NAMALWA (cell line): Measurements from ENCODE around the gene LILRB5.
"Not testable (repeated sequence)": the region's sequence is repeated elsewhere in the genome, so short reads cannot be mapped to it uniquely, and the experiment has no call there.

Experiments used
- DNase-seq: peaks from one replicate; pipeline ENCODE4 v3.0.0-alpha.2; 2015; ENCODE audit warnings: low spot score

LILRB5 gene

DNA sequence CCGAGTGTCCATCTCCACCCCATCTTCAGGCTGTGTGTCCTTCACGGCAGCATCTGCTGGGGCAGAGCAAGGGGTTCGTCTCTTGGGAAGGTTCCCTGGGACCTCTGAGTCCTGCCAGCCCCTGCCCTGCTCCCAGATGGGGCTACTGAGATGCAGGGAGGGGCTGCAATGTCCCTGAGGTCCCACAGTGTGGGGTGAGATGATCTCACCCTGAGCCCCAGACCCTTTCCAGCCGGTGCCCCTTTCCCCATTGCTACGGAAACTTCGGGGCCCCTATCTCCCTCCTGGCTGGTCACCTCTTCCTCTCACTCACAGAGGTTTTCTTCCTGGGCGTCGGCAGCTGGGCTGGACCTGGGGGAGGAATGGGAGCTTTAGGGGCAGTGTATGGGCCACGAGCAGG, 18.9 kb upstream of the LILRB5 start:
- DNase-seq, result no peak

DNA sequence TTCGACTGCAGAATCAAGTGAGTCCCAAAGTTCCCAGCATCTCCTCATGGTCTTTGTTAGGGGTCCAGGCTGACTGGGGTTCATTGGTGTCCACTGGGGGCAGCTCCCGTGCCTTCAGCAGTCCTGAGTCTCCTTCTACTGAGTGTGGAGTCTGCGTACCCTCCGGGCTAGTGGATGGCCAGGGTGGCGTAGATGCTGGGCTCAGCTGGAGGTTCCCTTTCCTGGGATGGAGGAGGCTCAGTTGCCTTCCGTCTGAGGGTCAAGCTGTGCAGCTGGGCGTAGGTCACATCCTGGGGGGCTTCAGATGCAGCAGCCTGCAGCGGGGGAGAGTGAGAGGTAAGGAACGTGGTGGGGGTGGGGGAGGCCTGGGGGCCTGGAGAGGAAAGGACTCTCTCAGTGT, 17.4 kb upstream of the LILRB5 start:
- not testable (repeated sequence) for DNase-seq

DNA sequence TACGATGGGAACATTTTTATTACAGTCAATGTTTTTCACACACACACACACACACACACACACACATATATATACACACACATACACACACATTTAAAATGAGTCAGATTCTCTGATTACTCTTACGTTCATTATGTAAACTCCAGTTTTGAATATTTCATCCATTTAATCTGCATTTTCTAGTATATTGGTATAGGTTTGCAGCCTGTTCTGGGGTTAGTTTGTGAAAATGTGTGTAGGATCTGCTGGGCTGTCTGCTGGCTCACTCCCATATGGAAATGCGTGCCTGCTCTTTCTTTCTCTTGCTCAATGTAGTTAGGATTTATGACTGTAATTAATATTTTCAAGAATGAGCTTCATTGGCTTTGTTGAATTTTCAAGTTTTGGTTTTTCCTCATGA, 16.7 kb upstream of the LILRB5 start:
- DNase-seq, result no peak

DNA sequence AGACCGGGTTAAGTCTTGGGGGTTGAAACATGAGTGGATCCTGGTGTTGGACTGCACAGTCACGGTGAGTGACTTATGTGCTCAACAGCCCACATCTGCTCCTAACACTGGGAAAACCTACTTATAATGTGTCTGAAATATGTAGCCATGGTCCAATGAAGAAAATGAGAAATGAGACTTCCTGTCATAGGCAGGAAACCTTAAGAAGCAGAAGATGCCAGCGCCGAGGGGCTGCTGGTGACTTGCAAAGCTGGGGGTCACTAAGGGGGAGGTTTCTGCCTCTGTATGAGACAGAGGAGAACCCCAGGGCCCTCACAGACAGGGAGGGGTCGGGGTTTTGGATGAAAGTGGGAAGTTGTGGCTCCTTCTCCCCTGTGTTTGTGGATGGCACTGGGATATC, 15.1 kb upstream of the LILRB5 start:
- DNase-seq, result not testable (repeated sequence)

DNA sequence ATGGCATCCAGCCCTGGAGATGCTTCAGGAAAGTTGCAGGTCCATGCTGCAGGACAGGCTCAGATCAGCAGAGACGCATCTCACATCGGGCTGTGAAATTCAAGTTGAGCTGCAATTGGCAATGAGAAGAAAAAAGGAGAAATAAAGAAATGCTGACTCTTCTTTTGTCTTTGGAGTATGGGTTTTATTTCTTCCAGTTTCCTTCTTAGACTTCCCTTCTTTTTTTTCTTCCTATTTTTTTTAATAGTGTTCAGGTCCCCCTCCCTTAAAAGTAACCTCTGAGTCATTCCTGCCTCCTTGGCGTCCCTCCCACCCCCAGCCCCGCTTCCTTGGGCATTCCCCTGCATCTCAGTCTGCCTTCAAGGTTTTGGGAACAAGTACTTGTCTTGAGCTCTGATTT, 14.5 kb upstream of the LILRB5 start:
- not testable (repeated sequence) for DNase-seq

DNA sequence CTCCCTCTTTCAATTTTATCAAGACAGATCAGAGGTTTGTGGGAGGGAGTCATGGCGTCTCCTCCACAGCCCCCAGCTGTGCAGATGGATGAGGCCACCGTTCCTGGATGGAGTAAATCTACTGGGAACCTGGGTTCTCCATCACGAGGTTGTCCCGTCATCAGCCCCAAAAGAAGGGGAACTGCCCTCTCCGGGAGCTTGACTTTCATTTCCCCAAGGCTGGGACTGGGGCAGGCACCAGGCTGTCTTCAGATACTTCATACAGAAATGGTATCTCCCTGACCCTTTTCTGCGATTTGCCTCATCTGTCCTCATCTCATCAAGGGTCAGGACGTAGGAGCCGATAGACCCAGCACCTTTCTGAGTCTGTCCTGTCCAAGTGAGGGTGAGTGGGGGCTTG, 14.0 kb upstream of the LILRB5 start:
- DNase-seq, result no peak

DNA sequence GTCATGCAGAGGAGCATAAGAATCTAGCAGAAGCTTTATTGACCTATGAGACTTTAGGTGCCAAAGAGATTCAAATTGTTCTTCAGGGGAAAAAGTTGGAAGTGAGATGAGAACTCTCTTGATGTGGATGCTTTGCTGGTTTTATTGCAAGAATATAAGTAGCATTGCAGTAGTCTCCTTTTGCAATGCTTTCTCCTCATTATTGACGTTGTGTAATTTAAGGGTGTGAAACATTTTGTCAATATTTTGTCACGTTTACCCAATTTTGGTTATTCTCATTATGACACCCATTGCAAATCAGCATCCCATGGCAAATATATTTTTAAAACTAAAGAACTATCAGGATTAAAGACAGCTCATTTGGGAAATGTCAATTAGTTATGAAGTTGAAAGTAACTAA, 11.9 kb upstream of the LILRB5 start:
- DNase-seq, result no peak

DNA sequence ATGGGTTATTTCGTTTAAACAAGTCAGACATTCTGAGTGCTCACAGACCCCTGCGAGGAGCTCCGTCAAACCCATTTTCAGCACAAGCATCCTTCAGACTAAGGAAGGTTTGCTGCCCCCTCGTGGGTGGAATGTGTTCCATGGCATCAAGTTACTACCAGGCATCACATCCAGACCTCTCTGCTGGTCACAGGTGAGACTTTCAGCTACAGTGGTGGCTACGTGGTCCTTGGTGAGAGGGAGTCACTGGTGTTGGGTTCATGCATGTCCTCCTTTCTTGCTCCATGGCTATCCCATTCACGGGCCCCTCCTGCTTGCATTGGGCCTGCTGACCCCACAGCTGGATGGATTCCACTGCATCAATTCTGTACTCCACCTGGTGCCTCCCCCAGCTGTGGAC, 9.1 kb upstream of the LILRB5 start:
- peak; percentile 86 for DNase-seq

DNA sequence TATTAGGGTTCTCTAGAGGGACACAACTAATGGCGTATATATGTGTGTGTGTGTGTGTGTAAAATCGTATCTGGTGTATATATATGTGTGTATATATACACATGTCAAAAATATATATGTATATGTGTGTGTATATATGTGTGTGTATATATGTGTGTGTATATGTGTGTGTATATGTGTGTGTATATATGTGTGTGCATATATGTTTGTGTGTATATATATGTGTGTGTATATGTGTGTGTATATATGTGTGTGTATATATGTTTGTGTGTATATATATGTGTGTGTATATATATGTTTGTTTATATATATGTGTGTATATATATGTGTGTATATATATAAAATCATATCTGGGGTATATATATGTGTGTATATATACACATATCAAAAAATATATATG, 5.4 kb upstream of the LILRB5 start:
- DNase-seq, result no peak

DNA sequence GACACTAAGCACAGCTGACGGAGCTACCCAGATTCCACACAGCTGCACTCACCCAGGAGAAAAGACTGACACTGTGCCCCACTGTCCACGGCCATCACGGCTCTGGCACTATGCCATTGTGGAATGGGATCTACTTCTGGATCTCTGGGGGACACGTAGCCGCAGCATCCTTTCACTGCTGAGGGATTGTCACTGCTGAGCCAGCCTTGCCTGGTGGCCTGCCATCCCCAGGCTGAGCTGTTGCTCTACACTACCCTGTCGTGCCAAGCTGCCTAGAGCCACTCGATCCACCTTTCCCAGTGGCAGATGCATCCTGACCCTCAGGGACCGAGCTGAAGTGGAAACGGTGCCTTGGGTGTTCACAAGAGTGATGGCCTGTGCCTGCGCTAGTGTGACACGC, 5.0 kb upstream of the LILRB5 start:
- DNase-seq, result no peak

DNA sequence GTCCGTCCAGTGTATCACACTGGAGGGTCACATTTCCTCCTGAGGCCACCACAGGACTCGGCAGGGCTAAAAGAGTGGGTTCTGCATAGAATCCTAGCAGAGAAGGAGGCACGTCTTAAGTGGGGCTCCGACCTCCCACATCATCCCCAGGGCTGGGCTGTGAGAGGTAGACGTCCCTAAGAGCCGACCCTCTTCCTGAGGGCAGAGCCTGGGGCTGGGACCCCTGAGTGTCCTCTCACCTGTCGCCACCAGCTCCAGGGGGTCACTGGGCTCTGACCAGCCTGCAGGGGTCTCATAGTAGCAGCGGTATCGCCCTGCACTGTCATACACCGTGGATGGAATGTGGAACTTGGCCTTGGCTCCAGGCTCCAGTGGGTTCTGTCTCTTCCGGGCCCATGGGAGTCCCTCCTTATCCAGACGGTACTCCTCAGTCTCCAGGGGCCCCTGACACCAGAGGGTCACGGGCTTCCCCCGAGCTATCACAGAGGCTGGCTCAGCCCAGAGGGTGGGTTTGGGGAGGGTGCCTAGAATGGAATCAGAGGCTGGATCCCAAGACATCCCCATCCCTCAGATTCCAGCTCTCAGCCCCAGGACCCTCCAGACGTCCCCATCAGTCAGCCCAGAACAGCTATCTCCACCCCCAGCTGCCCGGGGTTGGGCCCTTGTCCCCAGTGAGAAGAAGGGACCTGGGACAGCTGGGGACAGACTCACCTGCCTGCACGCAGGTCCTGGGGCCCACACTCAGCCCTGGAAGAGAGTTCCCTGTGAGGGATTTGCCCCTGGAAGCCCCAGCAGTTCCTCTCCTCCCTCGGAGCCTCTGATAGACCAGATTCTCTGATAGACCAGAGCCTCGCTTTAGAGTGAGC, 590 bp downstream of the LILRB5 start:
- no peak for DNase-seq

DNA sequence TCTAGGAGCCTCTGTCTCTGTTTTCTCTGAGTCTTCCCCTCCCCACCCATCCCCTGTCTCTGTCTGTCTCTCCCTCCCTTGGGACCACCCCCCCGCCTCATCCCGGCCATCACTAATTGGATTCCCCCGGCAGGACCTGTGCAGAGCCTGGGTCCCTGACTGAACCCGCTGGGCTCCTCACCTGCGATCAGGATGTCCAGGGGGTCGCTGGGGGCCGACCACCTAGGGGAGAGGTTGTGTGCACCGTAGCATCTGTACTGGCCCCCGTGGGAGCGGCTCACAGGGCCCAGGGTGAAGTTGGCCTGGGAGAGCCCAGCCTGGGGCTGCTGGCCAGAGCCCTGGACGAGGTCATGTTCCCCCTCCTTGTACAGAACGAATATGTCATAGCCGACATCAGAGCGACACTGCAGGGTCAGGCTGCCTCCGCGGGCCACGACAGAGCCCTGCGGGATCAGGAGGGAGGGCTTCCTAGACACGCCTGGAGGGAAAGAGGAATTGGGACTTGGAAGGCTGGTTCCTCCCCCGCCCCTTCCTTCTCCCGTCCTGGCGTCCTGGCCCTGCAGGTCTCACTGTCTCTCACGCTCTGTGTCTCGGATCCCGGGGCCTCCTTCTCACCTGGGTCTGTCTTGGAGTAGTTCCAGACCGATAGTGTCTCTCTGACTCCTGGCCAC, 1.8 kb downstream of the LILRB5 start:
- no peak for DNase-seq

DNA sequence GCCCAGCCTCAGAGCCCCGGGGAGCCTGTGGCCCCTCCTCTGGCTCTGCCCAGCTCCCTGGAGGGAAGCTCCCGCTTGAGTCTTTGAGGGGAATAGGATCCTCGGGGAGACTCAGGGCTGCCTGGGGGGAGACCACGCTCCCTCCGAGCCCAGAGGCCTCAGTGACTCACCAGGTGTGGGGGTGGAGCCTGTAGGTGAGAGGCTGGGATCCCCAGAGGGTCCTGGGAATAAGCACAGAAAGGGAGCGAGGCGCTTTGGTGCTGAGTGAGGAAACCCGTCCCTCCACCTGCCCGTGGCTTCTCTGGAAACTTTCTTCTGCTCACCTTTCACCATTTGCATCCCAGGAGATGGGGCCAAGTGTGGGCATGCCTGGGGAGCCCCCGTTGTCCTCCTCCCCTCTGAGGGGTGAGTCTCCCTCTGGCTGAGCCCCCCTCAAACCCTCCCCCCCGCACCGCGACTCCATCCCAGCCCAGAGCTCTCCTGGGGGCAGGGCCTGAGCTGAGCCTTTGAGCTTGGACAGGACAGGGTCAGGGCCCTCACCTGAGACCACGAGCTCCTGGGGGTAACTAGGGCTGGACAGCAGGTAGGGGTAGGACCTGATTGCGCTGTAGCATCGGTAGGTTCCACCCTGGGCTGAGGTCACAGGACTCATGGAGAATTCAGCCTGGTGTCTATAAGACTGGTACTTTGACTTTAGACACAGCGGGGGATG, 2.7 kb downstream of the LILRB5 start:
- DNase-seq, result no peak

DNA sequence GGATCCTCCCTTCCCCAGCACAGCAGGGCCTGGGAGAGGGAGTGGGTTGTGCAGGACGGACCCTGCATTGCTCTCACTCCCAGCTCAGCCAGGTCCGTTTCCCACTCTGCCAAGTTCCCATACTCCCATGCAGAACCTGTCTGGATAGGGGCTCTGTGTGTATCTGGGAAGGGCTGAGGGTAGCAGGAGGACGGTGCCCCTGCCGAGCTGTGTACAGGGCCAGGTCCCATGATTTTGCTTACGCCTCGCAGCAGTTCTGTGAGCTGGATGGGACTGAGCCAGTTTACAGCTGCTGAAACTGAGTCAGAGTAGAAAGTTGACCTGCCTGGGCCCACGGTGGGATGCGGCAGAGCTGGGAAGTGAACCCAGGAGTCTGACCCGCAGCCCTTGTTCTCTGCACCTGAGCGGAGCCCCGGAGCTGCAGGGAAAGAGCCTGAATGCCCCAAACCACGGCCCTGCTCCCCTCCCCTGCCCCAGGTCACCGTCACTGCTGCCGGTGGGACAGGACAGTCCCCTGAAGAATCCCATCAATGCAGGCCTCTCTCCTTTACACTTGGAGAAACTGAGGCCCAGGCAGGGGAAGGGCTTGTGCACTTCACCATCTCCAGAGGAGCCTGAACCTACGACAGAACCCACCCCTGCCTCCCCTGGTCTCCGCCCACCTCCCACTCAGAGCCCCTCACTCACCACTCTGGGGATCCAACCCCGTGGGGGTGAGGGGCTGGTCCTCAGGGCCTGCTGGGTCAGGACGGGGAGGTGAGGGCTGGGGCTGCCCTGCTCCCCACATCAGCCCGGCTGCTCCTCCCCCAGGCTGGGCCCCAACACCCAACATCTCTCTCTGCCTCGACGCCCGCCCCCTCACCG, 3.5 kb downstream of the LILRB5 start:
- DNase-seq, result no peak

DNA sequence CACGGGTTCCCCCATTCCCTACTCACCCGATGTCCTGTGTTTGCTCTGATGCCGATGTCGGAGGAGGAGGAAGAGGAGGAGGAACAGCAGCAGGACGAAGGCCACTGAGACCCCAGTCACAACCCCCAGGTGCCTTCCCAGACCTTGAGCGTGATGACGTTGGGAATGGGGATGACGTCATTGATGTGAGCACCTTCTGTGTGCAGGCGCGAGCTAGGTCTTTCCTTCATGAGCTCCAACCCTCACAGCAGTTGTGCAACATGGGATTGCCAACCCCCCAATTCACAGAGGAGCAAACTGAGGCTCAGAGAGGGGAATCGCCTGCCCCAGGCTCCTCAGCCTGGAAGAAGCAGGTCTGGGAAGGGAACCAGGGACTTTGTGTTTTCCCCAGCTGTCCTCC, 4.2 kb downstream of the LILRB5 start:
- DNase-seq, result no peak

DNA sequence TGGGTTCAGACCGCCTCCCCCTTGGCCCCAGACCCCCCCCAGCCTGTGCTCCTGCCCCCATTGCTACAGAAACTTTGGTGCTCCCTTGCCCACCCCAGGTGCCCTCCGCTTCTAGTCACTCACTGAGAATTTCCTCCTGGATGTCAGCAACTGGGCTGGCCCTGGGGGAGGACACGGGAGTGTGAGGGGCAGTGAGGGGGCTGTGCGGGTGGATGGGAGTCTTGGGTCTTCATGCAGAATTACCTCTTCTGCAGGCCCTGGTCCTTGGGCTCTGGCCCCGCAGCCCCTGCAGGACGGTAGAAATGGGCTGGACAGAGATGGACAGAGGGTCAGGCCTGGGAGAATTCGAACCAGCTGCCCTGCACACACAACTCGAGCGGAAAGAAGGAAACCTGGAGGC, 4.8 kb downstream of the LILRB5 start:
- no peak for DNase-seq

DNA sequence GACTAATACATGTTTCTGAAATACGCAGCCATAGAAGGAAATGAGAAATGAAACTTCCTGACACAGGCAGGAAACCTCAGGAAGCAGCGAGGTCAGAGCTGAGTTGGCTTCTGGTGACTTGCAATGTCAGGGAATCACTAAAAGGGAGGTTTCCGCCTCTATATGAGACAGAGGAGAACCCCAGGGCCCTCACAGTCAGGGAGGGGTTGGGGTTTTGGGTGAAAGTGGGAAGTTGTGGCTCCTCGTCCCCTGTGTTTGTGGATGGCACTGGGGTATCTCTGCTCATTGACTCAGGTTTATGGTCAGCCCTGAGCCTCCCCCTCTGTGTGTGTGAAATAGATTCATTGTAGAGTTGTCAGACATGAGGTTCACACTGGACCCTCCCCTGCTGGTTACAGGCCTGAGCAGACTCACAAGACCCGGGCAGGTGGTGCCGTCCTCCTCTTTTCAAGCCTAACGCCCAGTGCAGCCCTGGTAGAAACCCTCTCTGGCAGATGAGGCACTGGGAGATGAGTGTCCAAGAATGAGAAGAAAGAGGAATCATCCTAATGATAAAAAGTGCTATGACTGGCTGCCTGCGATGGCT, 9.0 kb downstream of the LILRB5 start:
- no peak for DNase-seq

DNA sequence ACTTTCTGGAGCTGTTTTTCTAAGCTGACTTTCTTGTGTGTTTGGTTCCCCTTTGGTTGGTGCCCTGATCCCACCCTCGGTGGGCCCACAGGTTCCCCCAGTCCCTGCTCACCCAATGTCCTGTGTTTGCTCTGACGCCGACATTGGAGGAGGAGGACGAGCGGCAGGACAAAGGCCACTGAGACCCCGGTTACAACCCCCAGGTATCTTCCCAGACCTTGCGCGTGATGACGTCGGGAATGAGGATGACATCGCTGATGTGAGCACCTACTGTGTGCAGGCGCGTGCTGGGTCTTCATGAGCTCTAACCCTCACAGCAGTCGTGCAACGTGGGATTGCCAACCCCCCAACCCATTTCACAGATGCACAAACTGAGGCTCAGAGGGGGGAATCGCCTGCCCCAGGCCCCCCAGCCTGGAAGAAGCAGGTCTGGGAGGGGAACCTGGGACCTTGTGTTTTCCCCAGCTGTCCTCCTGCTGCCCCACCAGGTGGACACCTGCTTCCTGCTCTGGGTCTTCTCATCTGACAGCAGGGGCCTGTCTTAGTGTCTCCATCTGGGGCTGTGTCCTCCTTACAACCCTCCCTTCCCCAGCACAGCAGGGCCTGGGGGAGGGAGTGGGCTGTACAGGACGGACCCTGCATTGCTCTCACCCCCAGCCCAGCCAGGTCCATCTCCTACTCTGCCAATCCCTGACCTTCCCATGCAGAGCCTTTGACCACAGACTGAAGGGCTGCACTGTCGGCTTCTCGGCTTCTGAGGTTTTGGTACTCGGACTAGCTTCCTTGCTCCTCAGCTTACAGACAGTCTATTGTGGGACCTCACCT, 9.8 kb downstream of the LILRB5 start:
- DNase-seq, result no peak

DNA sequence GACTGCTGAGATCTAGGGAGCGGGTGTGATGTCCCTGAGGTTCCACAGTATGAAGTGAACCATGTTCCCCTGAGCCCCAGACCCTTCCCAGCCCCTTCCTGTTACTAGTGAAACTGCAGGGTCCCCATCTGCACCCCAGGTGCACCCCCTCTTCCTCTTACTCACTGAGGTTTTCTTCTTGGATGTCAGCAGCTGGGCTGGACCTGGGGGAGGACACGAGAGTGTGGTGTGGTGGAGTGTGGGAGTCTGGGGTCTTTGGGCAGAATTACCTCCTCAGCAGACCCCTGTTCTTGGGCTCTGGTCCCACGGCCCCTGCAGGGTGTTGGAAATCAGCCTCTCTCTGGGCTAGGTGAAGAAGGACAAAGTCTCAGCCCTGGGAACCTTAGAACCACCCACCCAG, 11.1 kb downstream of the LILRB5 start:
- DNase-seq, result no peak

DNA sequence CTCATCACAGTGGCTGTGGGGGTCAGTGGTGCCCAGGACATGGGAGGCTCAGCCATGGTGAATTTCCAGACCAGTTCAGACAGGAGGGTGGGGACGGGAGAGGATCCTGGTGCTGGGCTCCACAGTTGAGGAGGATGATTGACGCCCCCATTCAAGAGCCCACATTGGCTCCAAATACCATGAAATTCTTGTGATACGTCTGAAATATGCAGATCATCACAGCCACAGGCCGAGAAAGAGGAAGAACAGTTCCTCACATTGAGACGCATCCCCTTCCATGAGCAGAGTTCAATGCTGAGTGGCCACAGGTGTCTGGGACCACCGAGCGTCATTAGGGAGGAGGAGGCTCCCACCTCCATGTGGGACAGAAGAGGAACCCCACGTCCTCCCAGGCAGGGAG, 13.3 kb downstream of the LILRB5 start:
- not testable (repeated sequence) for DNase-seq

DNA sequence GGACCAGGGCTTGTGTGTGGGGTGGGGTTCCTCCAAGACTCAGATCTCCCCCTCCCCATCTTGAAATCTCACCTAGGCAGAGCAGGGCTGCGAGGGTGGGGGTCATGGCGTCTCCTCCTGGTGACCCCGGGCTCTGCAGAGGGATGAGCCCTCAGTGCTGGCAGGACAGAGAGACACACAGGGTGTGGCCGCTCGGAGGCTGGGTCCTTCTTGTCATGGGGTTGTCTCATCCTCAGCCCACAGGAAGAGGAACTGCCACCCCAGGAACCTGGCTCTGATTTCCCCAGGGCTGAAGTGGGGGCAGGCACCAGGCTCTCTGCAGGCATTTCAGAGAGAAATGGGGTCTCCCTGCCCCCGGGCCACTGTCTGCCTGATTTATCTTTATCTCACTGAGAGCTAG, 14.4 kb downstream of the LILRB5 start, which contains the start of gene LILRA6:
LILRA6 (minus strand) TSS at position 145 of the 400 bp plus-strand sequence.
- DNase-seq, result not testable (repeated sequence)
